ENCODE data around the gene KCNIP4.

KCNIP4 gene

GRCh38 chr4:21882051-21882839, 66.3 kb downstream of the KCNIP4 start:
- no peaks in the 10 kb centered on the region for H3K9me3 ChIP-seq
- no peaks in the 10 kb centered on the region for H3K36me3 ChIP-seq
- no peaks in the 10 kb centered on the region for H3K4me1 ChIP-seq (ENCODE audit: control insufficient read depth in 1 of 2, insufficient read depth in 1 of 2, low read depth in 1 of 2, low read length in 1 of 2)
- H3K27me3 ChIP-seq = no peaks in the 10 kb centered on the region
- H3K27ac ChIP-seq = no peak overlapping the region
- no peak for TF ChIP-seq CTCF (IDR thresholded peaks at IDR 0.05)
- no peak overlapping the region for H3K4me3 ChIP-seq (ENCODE audit: low read depth in 1 of 2, low read length in 1 of 2)

GRCh38 chr4:21879187-21879586, 69.4 kb downstream of the KCNIP4 start:
- no peaks in the 10 kb centered on the region for H3K36me3 ChIP-seq
- H3K27me3 ChIP-seq = no peaks in the 10 kb centered on the region
- TF ChIP-seq CTCF (IDR thresholded peaks at IDR 0.05) = no peak
- no peaks in the 10 kb centered on the region for H3K9me3 ChIP-seq
- H3K4me3 ChIP-seq (ENCODE audit: low read depth in 1 of 2, low read length in 1 of 2) = no peak overlapping the region
- H3K27ac ChIP-seq = no peak overlapping the region
- no peaks in the 10 kb centered on the region for H3K4me1 ChIP-seq (ENCODE audit: control insufficient read depth in 1 of 2, insufficient read depth in 1 of 2, low read depth in 1 of 2, low read length in 1 of 2)

GRCh38 chr4:21876711-21877110, 71.9 kb downstream of the KCNIP4 start:
- no peaks in the 10 kb centered on the region for H3K4me1 ChIP-seq (ENCODE audit: control insufficient read depth in 1 of 2, insufficient read depth in 1 of 2, low read depth in 1 of 2, low read length in 1 of 2)
- no peaks in the 10 kb centered on the region for H3K27me3 ChIP-seq
- no peaks in the 10 kb centered on the region for H3K36me3 ChIP-seq
- H3K4me3 ChIP-seq (ENCODE audit: low read depth in 1 of 2, low read length in 1 of 2) = no peak overlapping the region
- no peak overlapping the region for H3K27ac ChIP-seq
- H3K9me3 ChIP-seq = no peaks in the 10 kb centered on the region
- TF ChIP-seq CTCF (IDR thresholded peaks at IDR 0.05) = no peak

GRCh38 chr4:21873145-21873544, 75.4 kb downstream of the KCNIP4 start:
- Histone ChIP-seq H3K36me3 (no peaks in the 10 kb centered on the region), H3K4me1 (ENCODE audit: control insufficient read depth in 1 of 2, insufficient read depth in 1 of 2, low read depth in 1 of 2, low read length in 1 of 2) (no peaks in the 10 kb centered on the region), H3K27ac (no peak overlapping the region), H3K27me3 (no peaks in the 10 kb centered on the region), H3K9me3 (no peaks in the 10 kb centered on the region), H3K4me3 (ENCODE audit: low read depth in 1 of 2, low read length in 1 of 2) (no peak overlapping the region)
- TF ChIP-seq CTCF (IDR thresholded peaks at IDR 0.05) = no peak

- H3K36me3 ChIP-seq = no peaks in the 10 kb centered on the region
- H3K9me3 ChIP-seq = no peaks in the 10 kb centered on the region
- no peak overlapping the region for H3K27ac ChIP-seq
- no peaks in the 10 kb centered on the region for H3K4me1 ChIP-seq (ENCODE audit: control insufficient read depth in 1 of 2, insufficient read depth in 1 of 2, low read depth in 1 of 2, low read length in 1 of 2)
- no peak for TF ChIP-seq CTCF (IDR thresholded peaks at IDR 0.05)
- H3K27me3 ChIP-seq = no peaks in the 10 kb centered on the region
- no peak overlapping the region for H3K4me3 ChIP-seq (ENCODE audit: low read depth in 1 of 2, low read length in 1 of 2)
Measured at GRCh38 chr4:21872101-21872500, 76.5 kb downstream of the KCNIP4 start.

Measured in neutrophil (primary cell).